Activated CD4-positive, alpha-beta T cell treated with anti-CD3 and anti-CD28 coated beads, Interleukin-2, amount 10 ng/mL, durations not matched to agents 24 days and 14 days (primary cell): ENCODE data around the gene PLEKHB1. TPM values are rescaled to one million over a fixed set of nuclear protein-coding genes. Genes with fewer than 3 reads are reported as not detected.
"Not testable (repeated sequence)": the region's sequence is repeated elsewhere in the genome, so short reads cannot be mapped to it uniquely, and the experiment has no call there.

Experiments
- DNase-seq: peaks from one replicate; pipeline ENCODE4 v3.0.0; 2022
- H3K27ac Mint-ChIP-seq: one replicate; pipeline ENCODE4 v1.8.0; 2022; ENCODE audit warnings: mild to moderate bottlenecking, mixed read lengths
- H3K27me3 Mint-ChIP-seq: one replicate; pipeline ENCODE4 v1.8.0; 2022; ENCODE audit warnings: mixed read lengths
- H3K36me3 Mint-ChIP-seq: one replicate; pipeline ENCODE4 v1.8.0; 2022; ENCODE audit warnings: low read depth, mild to moderate bottlenecking, mixed read lengths
- H3K4me1 Mint-ChIP-seq: one replicate; pipeline ENCODE4 v1.8.0; 2021; ENCODE audit warnings: mixed read lengths
- H3K4me3 Mint-ChIP-seq: one replicate; pipeline ENCODE4 v1.8.0; 2022; ENCODE audit warnings: mild to moderate bottlenecking, moderate library complexity, mixed read lengths
- H3K9me3 Mint-ChIP-seq: one replicate; pipeline ENCODE4 v1.8.0; 2021; ENCODE audit warnings: mixed read lengths
- intact Hi-C: fragments of 100-400 bp; cut with micrococcal nuclease; formaldehyde crosslinking; loops from one replicate; pipeline ENCODE4 v1.15.1; 2023
- total RNA-seq: library from RNA; stranded (reverse); gene quantifications from 2 replicates; pipeline ENCODE4 v1.2.3, GENCODE V29; 2022

The PLEKHB1 gene
- total RNA-seq, 1 donor from 2014 or later, result 1.0 TPM

DNA sequence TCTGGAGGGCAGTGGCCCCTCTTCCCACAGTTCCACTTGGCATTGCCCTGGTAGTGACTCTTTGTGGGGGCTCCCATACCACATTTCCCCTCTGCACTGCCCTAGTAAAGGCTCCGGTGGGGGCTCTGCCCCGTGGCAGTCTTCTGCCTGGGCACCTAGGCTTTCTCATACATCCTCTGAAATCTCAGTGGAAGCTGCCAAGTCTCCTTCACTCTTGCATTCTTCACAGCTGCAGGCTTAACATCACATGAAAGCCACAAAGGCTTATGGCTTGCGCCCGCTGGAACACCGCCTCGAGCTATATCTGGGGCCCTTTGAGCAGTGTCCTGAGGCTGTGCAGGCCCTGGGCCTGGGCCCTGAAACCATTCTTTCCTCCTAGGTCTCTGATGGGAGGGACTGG, 25.3 kb downstream of the PLEKHB1 start:
- H3K4me3 Mint-ChIP-seq, result no peak overlapping the region
- H3K36me3 Mint-ChIP-seq, result peaks cover 4% of the 10 kb centered on the region
- no peaks in the 10 kb centered on the region for H3K27me3 Mint-ChIP-seq
- H3K27ac Mint-ChIP-seq, result no peak overlapping the region
- no peaks in the 10 kb centered on the region for H3K9me3 Mint-ChIP-seq
- peaks cover 1% of the 10 kb centered on the region for H3K4me1 Mint-ChIP-seq
- intact Hi-C loops, result no loop called here
- no peak for DNase-seq

DNA sequence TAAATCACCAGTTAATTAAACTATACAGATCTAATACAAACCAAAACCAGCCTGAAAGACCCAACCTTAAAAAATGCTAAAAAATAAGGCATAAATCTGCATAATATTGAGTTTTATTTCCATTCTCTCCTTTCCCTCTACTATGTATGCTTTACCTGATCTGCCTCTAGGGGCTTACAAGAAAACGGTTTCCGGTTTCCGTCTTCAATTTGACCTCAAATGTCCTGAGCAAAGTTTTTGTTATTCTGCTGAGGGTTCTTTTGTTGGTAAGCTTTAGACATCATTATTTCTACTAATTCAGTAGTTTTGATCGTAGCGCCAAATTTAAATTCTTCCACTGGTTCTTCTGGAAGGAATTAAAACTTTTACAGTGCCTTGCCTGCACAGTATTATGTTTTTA, 30.2 kb downstream of the PLEKHB1 start:
- peaks cover 17% of the 10 kb centered on the region for H3K36me3 Mint-ChIP-seq
- DNase-seq, H3K4me3 Mint-ChIP-seq, H3K4me1 Mint-ChIP-seq, H3K27me3 Mint-ChIP-seq, H3K9me3 Mint-ChIP-seq, H3K27ac Mint-ChIP-seq, intact Hi-C loops: not testable (repeated sequence)

DNA sequence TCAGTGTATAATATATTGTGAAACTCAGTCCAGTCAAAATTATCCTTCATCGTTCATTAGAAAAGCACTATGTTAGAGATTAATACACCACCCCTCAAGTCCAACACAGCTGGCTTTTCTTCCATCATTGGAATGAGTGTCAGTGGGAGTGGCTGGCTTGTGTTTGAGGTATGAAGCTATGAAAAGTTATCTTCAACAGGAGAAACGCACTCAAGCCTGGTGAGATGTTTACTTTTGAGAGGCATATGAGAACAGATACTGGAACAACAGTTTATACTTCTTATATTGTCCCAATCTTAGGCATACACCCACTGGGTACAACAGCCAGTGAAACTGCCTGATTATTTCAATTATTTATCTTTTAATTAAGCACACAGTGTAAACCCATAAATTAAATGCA, 34.3 kb downstream of the PLEKHB1 start:
- peaks cover 22% of the 10 kb centered on the region for H3K36me3 Mint-ChIP-seq
- no peaks in the 10 kb centered on the region for H3K27me3 Mint-ChIP-seq
- no peak overlapping the region for H3K4me3 Mint-ChIP-seq
- no peaks in the 10 kb centered on the region for H3K9me3 Mint-ChIP-seq
- no peak overlapping the region for H3K27ac Mint-ChIP-seq
- no peaks in the 10 kb centered on the region for H3K4me1 Mint-ChIP-seq
- intact Hi-C loops, result no loop called here
- DNase-seq, result no peak

DNA sequence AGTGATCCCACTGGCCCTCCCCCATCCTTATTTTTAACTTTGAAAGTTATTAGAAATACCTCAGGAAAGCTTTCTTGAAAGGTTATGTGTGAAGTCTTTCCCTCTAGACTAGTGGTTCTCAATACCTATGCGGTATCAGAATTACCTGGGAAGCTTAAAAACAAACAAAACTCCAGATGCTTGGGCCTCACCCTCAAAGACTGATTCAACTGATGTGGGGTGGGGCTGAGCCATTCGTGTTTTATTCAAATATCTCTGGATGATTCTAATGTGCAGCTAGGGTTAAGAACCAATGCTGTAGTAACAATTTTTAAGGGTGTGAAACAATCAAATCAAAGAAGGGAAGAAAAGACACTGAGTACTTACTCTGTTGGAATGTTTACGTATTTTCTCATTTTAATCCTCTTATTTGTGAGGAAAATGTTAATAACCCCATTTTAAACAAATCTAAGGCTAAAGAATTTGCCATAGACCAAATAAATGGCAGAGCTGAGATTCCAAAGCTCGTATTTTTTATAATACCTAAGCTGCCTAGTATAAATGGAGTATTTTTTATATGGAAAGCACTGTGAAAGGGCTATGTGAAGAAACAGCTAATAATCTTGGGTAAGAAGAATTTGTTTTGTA, 47.6 kb downstream of the PLEKHB1 start:
- Mint-ChIP-seq H3K4me1 (no peaks in the 10 kb centered on the region), H3K36me3 (peaks cover 17% of the 10 kb centered on the region), H3K4me3 (no peak overlapping the region), H3K27me3 (no peaks in the 10 kb centered on the region), H3K9me3 (no peaks in the 10 kb centered on the region), H3K27ac (no peak overlapping the region)
- intact Hi-C loops, result no loop called here
- DNase-seq, result no peak

DNA sequence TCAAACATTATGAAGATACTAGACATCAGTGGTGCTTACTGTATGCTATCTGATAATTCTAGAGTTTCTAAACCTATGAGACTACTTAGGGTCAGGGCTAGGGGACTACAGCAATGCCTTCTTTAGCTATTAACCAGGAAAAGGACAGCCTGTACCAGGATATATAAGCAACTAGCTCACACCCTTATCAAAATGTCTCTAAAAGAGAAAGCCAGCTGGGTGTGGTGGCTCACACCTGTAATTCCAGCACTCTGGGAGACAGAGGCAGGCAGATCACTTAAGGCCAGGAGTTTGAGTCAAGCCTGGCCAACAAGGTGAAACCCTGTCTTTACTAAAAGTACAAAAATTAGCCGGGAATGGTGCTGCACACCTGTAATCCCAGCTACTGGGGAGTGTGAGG, 58.7 kb downstream of the PLEKHB1 start:
- Mint-ChIP-seq H3K9me3 (no peaks in the 10 kb centered on the region), H3K27me3 (no peaks in the 10 kb centered on the region), H3K27ac (no peak overlapping the region), H3K4me1 (no peaks in the 10 kb centered on the region), H3K4me3 (no peak overlapping the region), H3K36me3 (peaks cover 28% of the 10 kb centered on the region)
- DNase-seq, result no peak
- intact Hi-C loops, result no loop called here

DNA sequence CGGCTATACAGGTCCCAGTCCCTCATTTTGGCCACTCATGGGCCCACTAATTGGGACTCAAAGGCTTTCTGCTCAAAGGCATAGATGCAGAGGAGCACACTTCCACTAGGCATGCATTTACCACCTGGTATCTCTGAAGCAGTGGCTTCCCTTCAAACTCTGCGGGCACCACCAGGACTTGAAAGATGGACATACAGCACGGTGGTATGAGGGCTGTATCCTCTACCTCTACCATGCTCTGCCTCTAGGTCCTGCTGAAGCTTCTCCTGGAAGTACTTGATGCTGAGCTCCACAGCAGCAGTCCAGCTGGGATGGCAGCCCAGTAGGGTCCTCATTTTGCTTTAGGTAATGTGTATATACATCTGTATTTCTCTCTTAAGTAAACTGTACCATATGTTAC, 64.6 kb downstream of the PLEKHB1 start:
- DNase-seq, result no peak
- Mint-ChIP-seq H3K27me3 (no peaks in the 10 kb centered on the region), H3K4me1 (peaks cover under 1% of the 10 kb centered on the region), H3K36me3 (peaks cover 23% of the 10 kb centered on the region), H3K4me3 (no peak overlapping the region), H3K9me3 (no peaks in the 10 kb centered on the region), H3K27ac (no peak overlapping the region)
- intact Hi-C loops, result no loop called here

Other genes with a start within 250 kb of the PLEKHB1 start
- 17.4 and 19.8 TPM in 2 replicates for gene FAM168A, start 48.5 kb upstream of the PLEKHB1 start, total RNA-seq
- 74.3 and 79.5 TPM in 2 replicates for gene RAB6A, start 114.5 kb downstream of the PLEKHB1 start, total RNA-seq
- gene MRPL48, start 141.3 kb downstream of the PLEKHB1 start, total RNA-seq, result 67.2 and 69.0 TPM in 2 replicates
- gene COA4, start 230.3 kb downstream of the PLEKHB1 start, total RNA-seq, result 92.7 and 98.0 TPM in 2 replicates
- gene PAAF1, start 230.4 kb downstream of the PLEKHB1 start, total RNA-seq, result 26.7 and 28.6 TPM in 2 replicates